Prostate gland (tissue), 2 donors: Measurements from ENCODE around the gene SLC25A1.

Experiments
- CTCF ChIP-seq, 4 experiments: fragments of 200-600 bp in 2 of 4; fragments of 450-650 bp in 2 of 4; sonication (generic) in 2 of 4; IDR thresholded peaks; 1 replicate in 3 of 4; 2 replicates in 1 of 4; pipeline ENCODE4 v1.5.1; 2016 to 2019; ENCODE audit warnings: antibody characterized with exemption in 4 of 4, mild to moderate bottlenecking in 2 of 4, moderate library complexity in 2 of 4
- POLR2A ChIP-seq: fragments of 450-650 bp; IDR thresholded peaks from one replicate; pipeline ENCODE4 v1.6.1; 2016; ENCODE audit warnings: antibody characterized with exemption, mild to moderate bottlenecking

DNA sequence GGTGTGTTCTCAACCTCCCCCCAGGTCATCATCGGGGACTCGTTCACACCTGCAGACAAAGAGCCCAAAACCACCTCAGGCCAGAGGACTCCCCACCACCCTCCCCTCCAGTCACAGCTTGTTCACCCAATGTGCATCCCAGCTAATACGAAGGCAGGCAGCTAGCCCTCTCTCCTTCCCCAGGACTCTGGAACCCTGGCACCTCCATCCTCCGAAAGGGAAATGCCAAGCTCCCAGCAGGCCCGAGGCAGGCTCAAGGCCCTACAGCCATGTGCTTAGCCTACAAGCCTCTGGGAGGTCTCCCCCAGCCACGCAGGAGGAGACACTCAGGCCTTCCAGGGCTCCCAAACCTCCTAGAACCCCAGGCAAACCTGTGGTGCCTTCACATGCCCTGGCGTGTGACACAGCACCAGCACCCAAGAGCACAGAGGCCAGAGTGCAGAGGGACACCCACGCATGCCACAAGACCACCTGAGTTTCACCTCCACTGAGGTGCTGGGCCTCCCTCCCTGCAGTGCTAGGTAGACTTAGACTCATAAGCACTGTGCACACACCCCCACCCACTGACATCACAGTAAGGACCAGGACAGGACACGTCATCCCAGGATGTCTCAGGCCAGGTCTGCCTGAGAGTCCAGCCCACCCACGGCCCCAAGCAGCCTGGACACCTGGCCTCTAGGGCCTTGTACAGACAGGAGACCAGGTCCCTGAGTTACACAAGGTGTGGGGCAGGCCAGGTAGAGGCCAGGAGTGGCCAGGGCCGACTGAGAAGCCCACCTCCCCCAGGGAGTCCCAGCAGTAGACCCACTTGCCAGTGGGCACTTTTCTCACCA, 40.9 kb downstream of the SLC25A1 start:
- TF ChIP-seq CTCF (IDR thresholded peaks at IDR 0.05), result no peak
- no peak for TF ChIP-seq POLR2A
